WI38 (cell line): ENCODE data around the gene ZNF30.
"Not testable (repeated sequence)": the region's sequence is repeated elsewhere in the genome, so short reads cannot be mapped to it uniquely, and the experiment has no call there.

Experiments
- H3K4me3 ChIP-seq: 2 replicates; pipeline ENCODE4 v1.5.1; 2011; ENCODE audit warnings: low read depth, mild to moderate bottlenecking, control low read depth, low read length
- CTCF ChIP-seq: IDR thresholded peaks from 2 replicates; pipeline ENCODE4 v1.5.1; 2012; ENCODE audit warnings: low read depth, mild to moderate bottlenecking, control low read depth, low read length

The ZNF30 gene

GRCh38 chr19:34960940-34961679 is 34.4 kb downstream of the ZNF30 start:
- H3K4me3 ChIP-seq: no peak overlapping the region
- no peak for TF ChIP-seq CTCF

GRCh38 chr19:34961775-34962686 is 35.3 kb downstream of the ZNF30 start:
- TF ChIP-seq CTCF: no peak
- peak overlapping the region; percentile 86 for H3K4me3 ChIP-seq

GRCh38 chr19:34962687-34963572 is 36.2 kb downstream of the ZNF30 start:
- TF ChIP-seq CTCF: no peak
- peak overlapping the region; percentile 86 for H3K4me3 ChIP-seq

GRCh38 chr19:34963573-34964406 is 37.1 kb downstream of the ZNF30 start, which contains the start of gene ZNF792:
ZNF792 (minus strand) TSS chr19:34964229; CDS start chr19:34963662, 567 bp downstream.
- TF ChIP-seq CTCF: no peak
- peak within 1 kb of the TSS; percentile 86 for H3K4me3 ChIP-seq

- H3K4me3 ChIP-seq: no peak overlapping the region
- TF ChIP-seq CTCF: no peak
Observed at GRCh38 chr19:34964598-34964997, 37.9 kb downstream of the ZNF30 start.

- not testable (repeated sequence) for H3K4me3 ChIP-seq
Observed at GRCh38 chr19:34965505-34965904, 38.8 kb downstream of the ZNF30 start.

GRCh38 chr19:34967551-34967950 is 40.8 kb downstream of the ZNF30 start:
- H3K4me3 ChIP-seq: no peak overlapping the region
- no peak for TF ChIP-seq CTCF
